GM23338 (cell line): ENCODE data around the gene MAP1S. TPM values are rescaled to one million over a fixed set of nuclear protein-coding genes. Genes with fewer than 3 reads are reported as not detected.
A peak's percentile ranks its signal among the peaks of the same experiment; 100 is the strongest.

Experiments
- ATAC-seq: fragments of 200-7000 bp; cut with Tn5 transposase; 3 replicates; pipeline ENCODE4 v1.9.1; 2020
- DNase-seq: peaks from one replicate; pipeline ENCODE4 v3.0.0-alpha.2; 2015; ENCODE audit warnings: low spot score
- H2AFZ ChIP-seq: fragments of 200-600 bp; sonication (generic); 2 replicates; pipeline ENCODE4 v1.8.0; 2016; ENCODE audit warnings: antibody characterized with exemption, mild to moderate bottlenecking, moderate library complexity
- H3F3A ChIP-seq: fragments of 200-600 bp; sonication (generic); replicated peaks from 2 replicates; pipeline ENCODE4 v1.8.0; 2017; ENCODE audit warnings: antibody characterized with exemption, mixed run types, low read depth
- H3K27ac ChIP-seq: fragments of 200-600 bp; sonication (generic); 2 replicates; pipeline ENCODE4 v1.6.1; 2016; ENCODE audit warnings: low read depth
- H3K27me3 ChIP-seq: fragments of 200-600 bp; sonication (generic); 2 replicates; pipeline ENCODE4 v1.8.0; 2016; ENCODE audit warnings: mild to moderate bottlenecking, mixed run types, moderate library complexity; ENCODE audit not compliant: insufficient read depth
- H3K36me3 ChIP-seq: fragments of 200-600 bp; sonication (generic); 2 replicates; pipeline ENCODE4 v1.8.0; 2016; ENCODE audit warnings: mild to moderate bottlenecking; ENCODE audit not compliant: insufficient read depth
- H3K4me1 ChIP-seq: fragments of 200-600 bp; sonication (generic); 2 replicates; pipeline ENCODE4 v1.8.0; 2016; ENCODE audit warnings: mild to moderate bottlenecking, moderate library complexity; ENCODE audit not compliant: insufficient read depth
- H3K4me2 ChIP-seq: fragments of 200-600 bp; sonication (generic); 2 replicates; pipeline ENCODE4 v1.7.1; 2017; ENCODE audit warnings: mixed run types
- H3K4me3 ChIP-seq: fragments of 200-600 bp; sonication (generic); 2 replicates; pipeline ENCODE4 v1.6.1; 2016; ENCODE audit warnings: mixed run types
- H3K79me2 ChIP-seq: fragments of 200-600 bp; sonication (generic); replicated peaks from 2 replicates; pipeline ENCODE4 v1.8.0; 2017; ENCODE audit warnings: mild to moderate bottlenecking; ENCODE audit not compliant: insufficient read depth
- H3K9me2 ChIP-seq: fragments of 200-600 bp; sonication (generic); 2 replicates; pipeline ENCODE4 v1.8.0; 2017; ENCODE audit not compliant: insufficient read depth
- H4K20me1 ChIP-seq: fragments of 200-600 bp; sonication (generic); replicated peaks from 2 replicates; pipeline ENCODE4 v1.8.0; 2017; ENCODE audit warnings: mild to moderate bottlenecking; ENCODE audit not compliant: insufficient read depth
- H3K27ac Mint-ChIP-seq: 2 replicates; pipeline ENCODE4 v1.8.0; 2020; ENCODE audit warnings: inconsistent platforms, mild to moderate bottlenecking, moderate library complexity, mixed read lengths
- H3K27me3 Mint-ChIP-seq: 3 replicates; pipeline ENCODE4 v1.8.0; 2022; ENCODE audit warnings: low read depth, mild to moderate bottlenecking, moderate library complexity, mixed read lengths, inconsistent platforms; ENCODE audit not compliant: insufficient read depth, poor library complexity
- H3K36me3 Mint-ChIP-seq: 3 replicates; pipeline ENCODE4 v1.8.0; 2021; ENCODE audit warnings: low read depth, mild to moderate bottlenecking, inconsistent platforms, moderate library complexity, mixed read lengths
- H3K4me1 Mint-ChIP-seq: 3 replicates; pipeline ENCODE4 v1.8.0; 2020; ENCODE audit warnings: mild to moderate bottlenecking, inconsistent platforms, mixed read lengths
- H3K4me3 Mint-ChIP-seq: 3 replicates; pipeline ENCODE4 v1.8.0; 2021; ENCODE audit warnings: moderate library complexity, mild to moderate bottlenecking, inconsistent platforms, mixed read lengths
- H3K9me3 Mint-ChIP-seq: 3 replicates; pipeline ENCODE4 v1.8.0; 2020; ENCODE audit warnings: moderate library complexity, mild to moderate bottlenecking, inconsistent platforms, mixed read lengths
- CREB1 ChIP-seq: fragments of 250-450 bp; sonication (Bioruptor Pico); IDR thresholded peaks from 2 replicates; pipeline ENCODE4 v1.5.0; 2020; ENCODE audit warnings: low read depth, mild to moderate bottlenecking, moderate library complexity
- ETS1 ChIP-seq: IDR thresholded peaks from 2 replicates; pipeline ENCODE4 v1.6.1; 2016; ENCODE audit warnings: antibody characterized with exemption
- EZH2 ChIP-seq: fragments of 200-600 bp; sonication (generic); IDR thresholded peaks from one replicate; pipeline ENCODE4 v1.8.0; 2017; ENCODE audit warnings: antibody characterized with exemption, mild to moderate bottlenecking, low read depth; ENCODE audit not compliant: unreplicated experiment
- EZH2phosphoT487 ChIP-seq: fragments of 200-600 bp; sonication (generic); IDR thresholded peaks from one replicate; pipeline ENCODE4 v1.8.1; 2018; ENCODE audit warnings: antibody characterized with exemption; ENCODE audit not compliant: unreplicated experiment
- JUNB ChIP-seq: IDR thresholded peaks from one replicate; pipeline ENCODE4 v1.6.1; 2016; ENCODE audit warnings: antibody characterized with exemption; ENCODE audit not compliant: unreplicated experiment
- NANOG ChIP-seq: IDR thresholded peaks from 2 replicates; pipeline ENCODE4 v1.6.1; 2016; ENCODE audit warnings: antibody characterized with exemption, borderline replicate concordance
- POLR2AphosphoS5 ChIP-seq: IDR thresholded peaks from 2 replicates; pipeline ENCODE4 v1.6.1; 2016; ENCODE audit warnings: antibody characterized with exemption, low read depth
- STAT1 ChIP-seq: IDR thresholded peaks from one replicate; pipeline ENCODE4 v1.6.1; 2016; ENCODE audit warnings: antibody characterized with exemption; ENCODE audit not compliant: unreplicated experiment
- ZNF114 ChIP-seq: fragments of 250-450 bp; sonication (Bioruptor Pico); IDR thresholded peaks from 2 replicates; pipeline ENCODE4 v1.5.0; 2020; ENCODE audit warnings: mild to moderate bottlenecking, moderate library complexity
- ZNF331 ChIP-seq: fragments of 250-450 bp; sonication (Bioruptor Pico); IDR thresholded peaks from 2 replicates; pipeline ENCODE4 v1.5.0; 2020; ENCODE audit warnings: low read depth, mild to moderate bottlenecking, moderate library complexity
- polyA plus RNA-seq: library from polyadenylated mRNA; unstranded; fragments of >200 nt; fragmentation: Nextera tagmentation; extraction: Ambion mirVana; gene quantifications from 2 replicates; pipeline ENCODE4 v1.2.1, GENCODE V29; 2016
- total RNA-seq: library from RNA; depleted of rRNA; stranded (reverse); fragments of >200 nt; shearing (Covaris generic); gene quantifications from 2 replicates; pipeline ENCODE4 v1.2.3, GENCODE V29; 2014
- TF ChIP-seq, protein P1 (sequence below): fragments of 250-450 bp; sonication (Bioruptor Pico); IDR thresholded peaks from 2 replicates; pipeline ENCODE4 v1.5.0; 2020; ENCODE audit warnings: mild to moderate bottlenecking, moderate library complexity
- TF ChIP-seq, protein P2 (sequence below), 2 experiments: fragments of 200-600 bp in 1 of 2; sonication (generic) in 1 of 2; conservative IDR thresholded peaks; 2 replicates each; pipeline versions ENCODE4 v1.5.1 to v1.6.1; 2016 to 2017; ENCODE audit warnings: antibody characterized with exemption in 2 of 2, low read depth in 2 of 2, mild to moderate bottlenecking in 2 of 2, moderate library complexity in 1 of 2
- TF ChIP-seq, protein P3 (sequence below): IDR thresholded peaks from one replicate; pipeline ENCODE4 v1.6.1; 2018; ENCODE audit warnings: antibody characterized with exemption; ENCODE audit not compliant: unreplicated experiment

The MAP1S gene
- total and polyA plus RNA-seq, 2 experiments from 2014 or later: 102 to 104 TPM

DNA sequence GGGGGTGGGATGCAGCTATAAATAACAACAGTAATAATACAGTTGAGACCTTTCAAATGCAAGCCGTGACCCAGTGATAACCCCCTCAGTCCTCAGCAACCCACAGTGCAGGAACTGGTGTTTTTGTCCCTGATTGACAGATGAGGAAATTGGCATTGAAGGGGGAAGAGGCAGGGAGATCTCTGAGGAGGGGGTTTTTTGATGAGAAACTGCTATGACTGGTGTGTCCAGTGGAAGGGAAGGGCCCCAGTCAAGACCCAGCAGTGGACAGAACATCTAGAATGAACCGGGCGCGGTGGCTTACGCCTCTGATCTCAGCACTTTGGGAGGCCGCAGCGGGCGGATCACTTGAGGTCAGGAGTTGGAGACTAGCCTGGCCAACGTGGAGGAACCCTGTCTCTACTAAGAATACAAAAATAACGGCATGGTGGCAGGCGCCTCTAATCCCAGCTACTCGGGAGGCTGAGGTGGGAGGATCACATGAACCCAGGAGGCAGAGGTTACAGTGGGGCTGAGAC is 1.9 kb downstream of the MAP1S start:
- H3K36me3 Mint-ChIP-seq: peaks cover 32% of the 10 kb centered on the region
- H3K9me3 Mint-ChIP-seq: no peaks in the 10 kb centered on the region
- ATAC-seq (no peak), DNase-seq (no peak)
- Histone ChIP-seq H3K9me2 (no peaks in the 10 kb centered on the region), H3K36me3 (no peaks in the 10 kb centered on the region; the same call in 1 of the 2 replicates), H3K27me3 (no peaks in the 10 kb centered on the region), H2AFZ (no peak overlapping the region), H3K4me3 (peak overlapping the region; percentile 91; the same call in 1 of the 2 replicates), H3F3A (0 out of 2 replicates have a peak, but pooled peaks cover 5% of the 10 kb centered on the region), H3K79me2 (peaks cover 32% of the 10 kb centered on the region), H3K27ac (no peak overlapping the region), H3K4me1 (peaks cover 14% of the 10 kb centered on the region; the same call in 1 of the 2 replicates), H3K4me2 (peak overlapping the region; percentile 94; the same call in 1 of the 2 replicates), H4K20me1 (peaks cover 22% of the 10 kb centered on the region)
- peak overlapping the region; percentile 74 for H3K4me3 Mint-ChIP-seq
- H3K27ac Mint-ChIP-seq: no peak overlapping the region
- H3K27me3 Mint-ChIP-seq: peaks cover 6% of the 10 kb centered on the region
- peaks cover 29% of the 10 kb centered on the region for H3K4me1 Mint-ChIP-seq
- TF ChIP-seq CREB1 (CRISPR knock-in tag) (no peak), ZNF331 (CRISPR knock-in tag) (no peak), EZH2phosphoT487 (no peak), POLR2AphosphoS5 (no peak), JUNB (no peak), ZNF114 (no peak), EZH2 (no peak), NANOG (no peak), STAT1 (no peak), ETS1 (no peak)
- TF ChIP-seq, protein P1, sequence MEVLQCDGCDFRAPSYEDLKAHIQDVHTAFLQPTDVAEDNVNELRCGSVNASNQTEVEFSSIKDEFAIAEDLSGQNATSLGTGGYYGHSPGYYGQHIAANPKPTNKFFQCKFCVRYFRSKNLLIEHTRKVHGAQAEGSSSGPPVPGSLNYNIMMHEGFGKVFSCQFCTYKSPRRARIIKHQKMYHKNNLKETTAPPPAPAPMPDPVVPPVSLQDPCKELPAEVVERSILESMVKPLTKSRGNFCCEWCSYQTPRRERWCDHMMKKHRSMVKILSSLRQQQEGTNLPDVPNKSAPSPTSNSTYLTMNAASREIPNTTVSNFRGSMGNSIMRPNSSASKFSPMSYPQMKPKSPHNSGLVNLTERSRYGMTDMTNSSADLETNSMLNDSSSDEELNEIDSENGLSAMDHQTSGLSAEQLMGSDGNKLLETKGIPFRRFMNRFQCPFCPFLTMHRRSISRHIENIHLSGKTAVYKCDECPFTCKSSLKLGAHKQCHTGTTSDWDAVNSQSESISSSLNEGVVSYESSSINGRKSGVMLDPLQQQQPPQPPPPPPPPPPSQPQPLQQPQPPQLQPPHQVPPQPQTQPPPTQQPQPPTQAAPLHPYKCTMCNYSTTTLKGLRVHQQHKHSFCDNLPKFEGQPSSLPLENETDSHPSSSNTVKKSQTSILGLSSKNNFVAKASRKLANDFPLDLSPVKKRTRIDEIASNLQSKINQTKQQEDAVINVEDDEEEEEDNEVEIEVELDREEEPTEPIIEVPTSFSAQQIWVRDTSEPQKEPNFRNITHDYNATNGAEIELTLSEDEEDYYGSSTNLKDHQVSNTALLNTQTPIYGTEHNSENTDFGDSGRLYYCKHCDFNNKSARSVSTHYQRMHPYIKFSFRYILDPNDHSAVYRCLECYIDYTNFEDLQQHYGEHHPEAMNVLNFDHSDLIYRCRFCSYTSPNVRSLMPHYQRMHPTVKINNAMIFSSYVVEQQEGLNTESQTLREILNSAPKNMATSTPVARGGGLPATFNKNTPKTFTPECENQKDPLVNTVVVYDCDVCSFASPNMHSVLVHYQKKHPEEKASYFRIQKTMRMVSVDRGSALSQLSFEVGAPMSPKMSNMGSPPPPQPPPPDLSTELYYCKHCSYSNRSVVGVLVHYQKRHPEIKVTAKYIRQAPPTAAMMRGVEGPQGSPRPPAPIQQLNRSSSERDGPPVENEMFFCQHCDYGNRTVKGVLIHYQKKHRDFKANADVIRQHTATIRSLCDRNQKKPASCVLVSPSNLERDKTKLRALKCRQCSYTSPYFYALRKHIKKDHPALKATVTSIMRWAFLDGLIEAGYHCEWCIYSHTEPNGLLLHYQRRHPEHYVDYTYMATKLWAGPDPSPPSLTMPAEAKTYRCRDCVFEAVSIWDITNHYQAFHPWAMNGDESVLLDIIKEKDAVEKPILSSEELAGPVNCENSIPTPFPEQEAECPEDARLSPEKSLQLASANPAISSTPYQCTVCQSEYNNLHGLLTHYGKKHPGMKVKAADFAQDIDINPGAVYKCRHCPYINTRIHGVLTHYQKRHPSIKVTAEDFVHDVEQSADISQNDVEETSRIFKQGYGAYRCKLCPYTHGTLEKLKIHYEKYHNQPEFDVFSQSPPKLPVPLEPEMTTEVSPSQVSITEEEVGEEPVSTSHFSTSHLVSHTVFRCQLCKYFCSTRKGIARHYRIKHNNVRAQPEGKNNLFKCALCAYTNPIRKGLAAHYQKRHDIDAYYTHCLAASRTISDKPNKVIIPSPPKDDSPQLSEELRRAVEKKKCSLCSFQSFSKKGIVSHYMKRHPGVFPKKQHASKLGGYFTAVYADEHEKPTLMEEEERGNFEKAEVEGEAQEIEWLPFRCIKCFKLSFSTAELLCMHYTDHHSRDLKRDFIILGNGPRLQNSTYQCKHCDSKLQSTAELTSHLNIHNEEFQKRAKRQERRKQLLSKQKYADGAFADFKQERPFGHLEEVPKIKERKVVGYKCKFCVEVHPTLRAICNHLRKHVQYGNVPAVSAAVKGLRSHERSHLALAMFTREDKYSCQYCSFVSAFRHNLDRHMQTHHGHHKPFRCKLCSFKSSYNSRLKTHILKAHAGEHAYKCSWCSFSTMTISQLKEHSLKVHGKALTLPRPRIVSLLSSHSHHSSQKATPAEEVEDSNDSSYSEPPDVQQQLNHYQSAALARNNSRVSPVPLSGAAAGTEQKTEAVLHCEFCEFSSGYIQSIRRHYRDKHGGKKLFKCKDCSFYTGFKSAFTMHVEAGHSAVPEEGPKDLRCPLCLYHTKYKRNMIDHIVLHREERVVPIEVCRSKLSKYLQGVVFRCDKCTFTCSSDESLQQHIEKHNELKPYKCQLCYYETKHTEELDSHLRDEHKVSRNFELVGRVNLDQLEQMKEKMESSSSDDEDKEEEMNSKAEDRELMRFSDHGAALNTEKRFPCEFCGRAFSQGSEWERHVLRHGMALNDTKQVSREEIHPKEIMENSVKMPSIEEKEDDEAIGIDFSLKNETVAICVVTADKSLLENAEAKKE: no peak
- TF ChIP-seq, protein P2, sequence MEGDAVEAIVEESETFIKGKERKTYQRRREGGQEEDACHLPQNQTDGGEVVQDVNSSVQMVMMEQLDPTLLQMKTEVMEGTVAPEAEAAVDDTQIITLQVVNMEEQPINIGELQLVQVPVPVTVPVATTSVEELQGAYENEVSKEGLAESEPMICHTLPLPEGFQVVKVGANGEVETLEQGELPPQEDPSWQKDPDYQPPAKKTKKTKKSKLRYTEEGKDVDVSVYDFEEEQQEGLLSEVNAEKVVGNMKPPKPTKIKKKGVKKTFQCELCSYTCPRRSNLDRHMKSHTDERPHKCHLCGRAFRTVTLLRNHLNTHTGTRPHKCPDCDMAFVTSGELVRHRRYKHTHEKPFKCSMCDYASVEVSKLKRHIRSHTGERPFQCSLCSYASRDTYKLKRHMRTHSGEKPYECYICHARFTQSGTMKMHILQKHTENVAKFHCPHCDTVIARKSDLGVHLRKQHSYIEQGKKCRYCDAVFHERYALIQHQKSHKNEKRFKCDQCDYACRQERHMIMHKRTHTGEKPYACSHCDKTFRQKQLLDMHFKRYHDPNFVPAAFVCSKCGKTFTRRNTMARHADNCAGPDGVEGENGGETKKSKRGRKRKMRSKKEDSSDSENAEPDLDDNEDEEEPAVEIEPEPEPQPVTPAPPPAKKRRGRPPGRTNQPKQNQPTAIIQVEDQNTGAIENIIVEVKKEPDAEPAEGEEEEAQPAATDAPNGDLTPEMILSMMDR (conservative IDR thresholded peaks at IDR 0.05; ENCODE audit: low read depth in 2 of 2): no peak
- TF ChIP-seq, protein P3, sequence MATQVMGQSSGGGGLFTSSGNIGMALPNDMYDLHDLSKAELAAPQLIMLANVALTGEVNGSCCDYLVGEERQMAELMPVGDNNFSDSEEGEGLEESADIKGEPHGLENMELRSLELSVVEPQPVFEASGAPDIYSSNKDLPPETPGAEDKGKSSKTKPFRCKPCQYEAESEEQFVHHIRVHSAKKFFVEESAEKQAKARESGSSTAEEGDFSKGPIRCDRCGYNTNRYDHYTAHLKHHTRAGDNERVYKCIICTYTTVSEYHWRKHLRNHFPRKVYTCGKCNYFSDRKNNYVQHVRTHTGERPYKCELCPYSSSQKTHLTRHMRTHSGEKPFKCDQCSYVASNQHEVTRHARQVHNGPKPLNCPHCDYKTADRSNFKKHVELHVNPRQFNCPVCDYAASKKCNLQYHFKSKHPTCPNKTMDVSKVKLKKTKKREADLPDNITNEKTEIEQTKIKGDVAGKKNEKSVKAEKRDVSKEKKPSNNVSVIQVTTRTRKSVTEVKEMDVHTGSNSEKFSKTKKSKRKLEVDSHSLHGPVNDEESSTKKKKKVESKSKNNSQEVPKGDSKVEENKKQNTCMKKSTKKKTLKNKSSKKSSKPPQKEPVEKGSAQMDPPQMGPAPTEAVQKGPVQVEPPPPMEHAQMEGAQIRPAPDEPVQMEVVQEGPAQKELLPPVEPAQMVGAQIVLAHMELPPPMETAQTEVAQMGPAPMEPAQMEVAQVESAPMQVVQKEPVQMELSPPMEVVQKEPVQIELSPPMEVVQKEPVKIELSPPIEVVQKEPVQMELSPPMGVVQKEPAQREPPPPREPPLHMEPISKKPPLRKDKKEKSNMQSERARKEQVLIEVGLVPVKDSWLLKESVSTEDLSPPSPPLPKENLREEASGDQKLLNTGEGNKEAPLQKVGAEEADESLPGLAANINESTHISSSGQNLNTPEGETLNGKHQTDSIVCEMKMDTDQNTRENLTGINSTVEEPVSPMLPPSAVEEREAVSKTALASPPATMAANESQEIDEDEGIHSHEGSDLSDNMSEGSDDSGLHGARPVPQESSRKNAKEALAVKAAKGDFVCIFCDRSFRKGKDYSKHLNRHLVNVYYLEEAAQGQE: no peak
